Measurements from ENCODE around the gene ZBTB7C.

GRCh38 chr18:47987388-47987699, 421.8 kb downstream of the ZBTB7C start:
- no peak for TF ChIP-seq CTCF (IDR thresholded peaks at IDR 0.05)
- TF ChIP-seq EZH2 (IDR thresholded peaks at IDR 0.05; ENCODE audit: borderline replicate concordance, insufficient read depth, low read depth, low read length, poor library complexity, severe bottlenecking): no peak

All from B cell (primary cell).